Measurements from ENCODE around the gene SLC17A4. TPM values are rescaled to one million over a fixed set of nuclear protein-coding genes. Genes with fewer than 3 reads are reported as not detected.
"Not testable (repeated sequence)": the region's sequence is repeated elsewhere in the genome, so short reads cannot be mapped to it uniquely, and the experiment has no call there.

SLC17A4 gene
- total and polyA plus RNA-seq, 2 donors from 2014 or later = 0.88 to 1.8 TPM

DNA sequence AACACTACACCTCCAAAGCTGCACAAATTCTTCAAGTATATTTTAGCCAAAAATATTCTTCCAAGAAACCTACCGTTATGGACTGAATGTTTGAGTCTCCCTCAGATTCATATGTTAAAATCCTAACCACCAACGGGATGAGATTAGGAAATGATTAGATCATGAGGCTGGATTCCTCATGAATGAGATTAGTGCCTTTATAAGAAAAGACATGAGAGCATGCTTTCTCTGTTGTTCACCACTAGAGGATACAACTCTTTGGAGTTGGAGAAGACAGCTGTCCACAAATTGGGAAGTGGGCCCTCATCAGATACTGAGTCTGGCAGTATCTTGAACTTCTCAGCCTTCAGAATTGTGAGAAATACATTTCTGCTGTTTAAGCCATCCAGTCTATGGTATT lies 7.1 kb upstream of the SLC17A4 start:
- Histone ChIP-seq H3K4me3 (ENCODE audit: low read length in 3 of 3) (no peak overlapping the region), H3K36me3 (ENCODE audit: control insufficient read depth in 2 of 3, insufficient read depth in 3 of 3, low read length in 3 of 3) (no peaks in the 10 kb centered on the region), H3K9ac (ENCODE audit: low read length in 3 of 3) (no peak overlapping the region), H3K27me3 (ENCODE audit: control insufficient read depth, insufficient read depth, low read length) (no peaks in the 10 kb centered on the region), H3K27ac (ENCODE audit: low read depth in 2 of 2, low read length in 2 of 2) (no peak overlapping the region), H3K9me3 (ENCODE audit: control insufficient read depth in 2 of 3, insufficient read depth in 1 of 3, low read length in 3 of 3) (no peaks in the 10 kb centered on the region), H3K4me1 (ENCODE audit: control insufficient read depth in 2 of 3, insufficient read depth in 2 of 3, low read depth in 1 of 3, low read length in 3 of 3) (no peaks in the 10 kb centered on the region)
- no peak for TF ChIP-seq CTCF (IDR thresholded peaks at IDR 0.05; ENCODE audit: borderline replicate concordance, extremely low read depth, insufficient read depth)
- DNase-seq (no peak), FAIRE-seq (no peak)
- intact Hi-C loops (cut with DNase I) = no loop called here

GRCh38 chr6:25748049-25748448 lies 6.5 kb upstream of the SLC17A4 start:
- H3K9me3 ChIP-seq (ENCODE audit: control insufficient read depth in 2 of 3, insufficient read depth in 1 of 3, low read length in 3 of 3) = no peaks in the 10 kb centered on the region
- TF ChIP-seq CTCF (IDR thresholded peaks at IDR 0.05; ENCODE audit: borderline replicate concordance, extremely low read depth, insufficient read depth) = no peak

GRCh38 chr6:25748601-25749517 lies 5.7 kb upstream of the SLC17A4 start:
- H3K36me3 ChIP-seq (ENCODE audit: control insufficient read depth in 2 of 3, insufficient read depth in 3 of 3, low read length in 3 of 3); H3K4me3 ChIP-seq (ENCODE audit: low read length in 3 of 3); FAIRE-seq; H3K27ac ChIP-seq (ENCODE audit: low read depth in 2 of 2, low read length in 2 of 2); H3K27me3 ChIP-seq (ENCODE audit: control insufficient read depth, insufficient read depth, low read length); DNase-seq; H3K9ac ChIP-seq (ENCODE audit: low read length in 3 of 3); intact Hi-C loops (cut with DNase I); H3K4me1 ChIP-seq (ENCODE audit: control insufficient read depth in 2 of 3, insufficient read depth in 2 of 3, low read depth in 1 of 3, low read length in 3 of 3); H3K9me3 ChIP-seq (ENCODE audit: control insufficient read depth in 2 of 3, insufficient read depth in 1 of 3, low read length in 3 of 3): not testable (repeated sequence)

More at GRCh38 chr6:25748049-25748448, 6.5 kb upstream of the SLC17A4 start:
- Histone ChIP-seq H3K4me3 (ENCODE audit: low read length in 3 of 3) (no peak overlapping the region), H3K27me3 (ENCODE audit: control insufficient read depth, insufficient read depth, low read length) (no peaks in the 10 kb centered on the region), H3K4me1 (ENCODE audit: control insufficient read depth in 2 of 3, insufficient read depth in 2 of 3, low read depth in 1 of 3, low read length in 3 of 3) (no peaks in the 10 kb centered on the region), H3K36me3 (ENCODE audit: control insufficient read depth in 2 of 3, insufficient read depth in 3 of 3, low read length in 3 of 3) (no peaks in the 10 kb centered on the region), H3K27ac (ENCODE audit: low read depth in 2 of 2, low read length in 2 of 2) (no peak overlapping the region), H3K9ac (ENCODE audit: low read length in 3 of 3) (no peak overlapping the region)
- intact Hi-C loops (cut with DNase I) = no loop called here
- FAIRE-seq = no peak
- DNase-seq = no peak

GRCh38 chr6:25749837-25750236 lies 4.7 kb upstream of the SLC17A4 start:
- no peaks in the 10 kb centered on the region for H3K27me3 ChIP-seq (ENCODE audit: control insufficient read depth, insufficient read depth, low read length)
- no peaks in the 10 kb centered on the region for H3K9me3 ChIP-seq (ENCODE audit: control insufficient read depth in 2 of 3, insufficient read depth in 1 of 3, low read length in 3 of 3)
- H3K36me3 ChIP-seq (ENCODE audit: control insufficient read depth in 2 of 3, insufficient read depth in 3 of 3, low read length in 3 of 3) = no peaks in the 10 kb centered on the region
- intact Hi-C loops (cut with DNase I) = no loop called here
- no peak for TF ChIP-seq CTCF (IDR thresholded peaks at IDR 0.05; ENCODE audit: borderline replicate concordance, extremely low read depth, insufficient read depth)
- H3K9ac ChIP-seq (ENCODE audit: low read length in 3 of 3) = no peak overlapping the region
- H3K4me1 ChIP-seq (ENCODE audit: control insufficient read depth in 2 of 3, insufficient read depth in 2 of 3, low read depth in 1 of 3, low read length in 3 of 3) = no peaks in the 10 kb centered on the region
- no peak overlapping the region for H3K4me3 ChIP-seq (ENCODE audit: low read length in 3 of 3)
- no peak for DNase-seq
- no peak overlapping the region for H3K27ac ChIP-seq (ENCODE audit: low read depth in 2 of 2, low read length in 2 of 2)
- no peak for FAIRE-seq
